Measurements from ENCODE around the gene PIK3AP1. TPM values are rescaled to one million over a fixed set of nuclear protein-coding genes. Genes with fewer than 3 reads are reported as not detected.

PIK3AP1 gene
- total RNA-seq, 1 donor from 2014 or later = 0.49 TPM

GRCh38 chr10:96719850-96720421 lies 378 bp downstream of the PIK3AP1 start:
- TF ChIP-seq CTCF (IDR thresholded peaks at IDR 0.05; ENCODE audit: partially characterized antibody, unreplicated experiment) = no peak
- Mint-ChIP-seq H3K9me3 (ENCODE audit: unreplicated experiment) (peaks cover 3% of the 10 kb centered on the region), H3K27me3 (ENCODE audit: unreplicated experiment) (peaks cover 10% of the 10 kb centered on the region), H3K4me3 (ENCODE audit: unreplicated experiment) (peak overlapping the region; percentile 99), H3K36me3 (ENCODE audit: unreplicated experiment) (peaks cover 14% of the 10 kb centered on the region), H3K4me1 (ENCODE audit: low read depth, unreplicated experiment) (no peaks in the 10 kb centered on the region), H3K27ac (ENCODE audit: unreplicated experiment) (no peak overlapping the region)
- peak; percentile 53 for DNase-seq

- Mint-ChIP-seq H3K4me3 (ENCODE audit: unreplicated experiment) (peak overlapping the region; percentile 99), H3K27ac (ENCODE audit: unreplicated experiment) (no peak overlapping the region), H3K9me3 (ENCODE audit: unreplicated experiment) (peaks cover 3% of the 10 kb centered on the region), H3K36me3 (ENCODE audit: unreplicated experiment) (peaks cover 14% of the 10 kb centered on the region), H3K27me3 (ENCODE audit: unreplicated experiment) (peaks cover 10% of the 10 kb centered on the region), H3K4me1 (ENCODE audit: low read depth, unreplicated experiment) (no peaks in the 10 kb centered on the region)
- no peak for DNase-seq
- no peak for TF ChIP-seq CTCF (IDR thresholded peaks at IDR 0.05; ENCODE audit: partially characterized antibody, unreplicated experiment)
Observed at GRCh38 chr10:96719200-96719599, 1.1 kb downstream of the PIK3AP1 start.

- H3K36me3 Mint-ChIP-seq (ENCODE audit: unreplicated experiment) = peaks cover 14% of the 10 kb centered on the region
- no peaks in the 10 kb centered on the region for H3K4me1 Mint-ChIP-seq (ENCODE audit: low read depth, unreplicated experiment)
- no peak for DNase-seq
- peaks cover 3% of the 10 kb centered on the region for H3K9me3 Mint-ChIP-seq (ENCODE audit: unreplicated experiment)
- no peak overlapping the region for H3K4me3 Mint-ChIP-seq (ENCODE audit: unreplicated experiment)
- no peak overlapping the region for H3K27ac Mint-ChIP-seq (ENCODE audit: unreplicated experiment)
- no peak for TF ChIP-seq CTCF (IDR thresholded peaks at IDR 0.05; ENCODE audit: partially characterized antibody, unreplicated experiment)
- H3K27me3 Mint-ChIP-seq (ENCODE audit: unreplicated experiment) = peaks cover 10% of the 10 kb centered on the region
Observed at GRCh38 chr10:96718304-96718990, 1.9 kb downstream of the PIK3AP1 start.

GRCh38 chr10:96716390-96716789 lies 3.9 kb downstream of the PIK3AP1 start:
- Mint-ChIP-seq H3K27ac (ENCODE audit: unreplicated experiment) (no peak overlapping the region), H3K9me3 (ENCODE audit: unreplicated experiment) (peaks cover 3% of the 10 kb centered on the region), H3K4me1 (ENCODE audit: low read depth, unreplicated experiment) (no peaks in the 10 kb centered on the region), H3K36me3 (ENCODE audit: unreplicated experiment) (peaks cover 10% of the 10 kb centered on the region), H3K27me3 (ENCODE audit: unreplicated experiment) (peaks cover 8% of the 10 kb centered on the region), H3K4me3 (ENCODE audit: unreplicated experiment) (no peak overlapping the region)
- no peak for TF ChIP-seq CTCF (IDR thresholded peaks at IDR 0.05; ENCODE audit: partially characterized antibody, unreplicated experiment)
- no peak for DNase-seq

GRCh38 chr10:96714746-96715255 lies 5.5 kb downstream of the PIK3AP1 start:
- peaks cover 5% of the 10 kb centered on the region for H3K36me3 Mint-ChIP-seq (ENCODE audit: unreplicated experiment)

More at GRCh38 chr10:96714746-96715255, 5.5 kb downstream of the PIK3AP1 start:
- Mint-ChIP-seq H3K27me3 (ENCODE audit: unreplicated experiment) (peaks cover 4% of the 10 kb centered on the region), H3K27ac (ENCODE audit: unreplicated experiment) (no peak overlapping the region), H3K4me3 (ENCODE audit: unreplicated experiment) (no peak overlapping the region), H3K4me1 (ENCODE audit: low read depth, unreplicated experiment) (no peaks in the 10 kb centered on the region), H3K9me3 (ENCODE audit: unreplicated experiment) (peaks cover 3% of the 10 kb centered on the region)
- no peak for TF ChIP-seq CTCF (IDR thresholded peaks at IDR 0.05; ENCODE audit: partially characterized antibody, unreplicated experiment)
- no peak for DNase-seq

All from glutamatergic neuron (in vitro differentiated cells).